CD14-positive monocyte (primary cell): Measurements from ENCODE around the gene NDUFB11. TPM values are rescaled to one million over a fixed set of nuclear protein-coding genes. Genes with fewer than 3 reads are reported as not detected.
A peak's percentile ranks its signal among the peaks of the same experiment; 100 is the strongest.

Experiments used
- DNase-seq, 3 donors: peaks; one replicate each; pipeline ENCODE4 v3.0.0-alpha.2; 2011 to 2022
- H2AFZ ChIP-seq: 2 replicates; pipeline ENCODE4 v1.6.0; 2012; ENCODE audit warnings: mild to moderate bottlenecking, low read depth, low read length, inconsistent platforms; ENCODE audit not compliant: insufficient read depth, poor library complexity, severe bottlenecking
- H3K27ac ChIP-seq, 2 donors: 1 replicate in 1 of 2; 2 replicates in 1 of 2; pipeline ENCODE4 v1.5.1; 2012 to 2013; ENCODE audit warnings: low read length in 2 of 2, control low read depth in 1 of 2, inconsistent platforms in 1 of 2, low read depth in 1 of 2, mild to moderate bottlenecking in 1 of 2
- H3K27me3 ChIP-seq, 2 donors: one replicate each; pipeline versions ENCODE4 v1.6.0 to v1.6.1; 2011 to 2013; ENCODE audit warnings: low read length in 2 of 2; ENCODE audit not compliant: control insufficient read depth in 2 of 2, insufficient read depth in 2 of 2
- H3K36me3 ChIP-seq, 2 donors: replicated peaks in 1 of 2; 1 replicate in 1 of 2; 2 replicates in 1 of 2; pipeline versions ENCODE4 v1.5.1 to v1.6.1; 2012 to 2013; ENCODE audit warnings: low read length in 2 of 2, control low read depth in 1 of 2, inconsistent platforms in 1 of 2, mild to moderate bottlenecking in 1 of 2; ENCODE audit not compliant: insufficient read depth in 2 of 2, control insufficient read depth in 1 of 2
- H3K4me1 ChIP-seq, 2 donors: 1 replicate in 1 of 2; 2 replicates in 1 of 2; pipeline versions ENCODE4 v1.5.1 to v1.6.1; 2012 to 2013; ENCODE audit warnings: low read length in 2 of 2, control low read depth in 1 of 2, inconsistent platforms in 1 of 2, mild to moderate bottlenecking in 1 of 2, moderate library complexity in 1 of 2; ENCODE audit not compliant: insufficient read depth in 2 of 2, control insufficient read depth in 1 of 2
- H3K4me2 ChIP-seq: replicated peaks from 2 replicates; pipeline ENCODE3; 2012; ENCODE audit warnings: low read length, moderate library complexity, mild to moderate bottlenecking; ENCODE audit not compliant: poor library complexity, severe bottlenecking; ENCODE audit errors: extremely low read depth
- H3K4me3 ChIP-seq, 3 experiments: fragments of 200-600 bp in 1 of 3; sonication (generic) in 1 of 3; replicated peaks in 1 of 3; 1 replicate in 2 of 3; 2 replicates in 1 of 3; pipeline ENCODE4 v1.5.1; 2011 to 2013; ENCODE audit warnings: low read length in 3 of 3, mild to moderate bottlenecking in 3 of 3, control low read depth in 2 of 3, low read depth in 2 of 3, inconsistent platforms in 1 of 3, moderate library complexity in 1 of 3
- H3K79me2 ChIP-seq: 2 replicates; pipeline ENCODE4 v1.6.0; 2012; ENCODE audit warnings: mild to moderate bottlenecking, control low read depth, inconsistent platforms, low read length, moderate library complexity; ENCODE audit not compliant: insufficient read depth
- H3K9ac ChIP-seq: 2 replicates; pipeline ENCODE4 v1.6.0; 2017; ENCODE audit warnings: low read length, mild to moderate bottlenecking; ENCODE audit not compliant: insufficient read depth, poor library complexity, severe bottlenecking
- H3K9me3 ChIP-seq, 2 donors: replicated peaks in 1 of 2; 1 replicate in 1 of 2; 2 replicates in 1 of 2; pipeline versions ENCODE4 v1.5.1 to v1.6.1; 2012 to 2013; ENCODE audit warnings: low read length in 2 of 2, control low read depth in 1 of 2; ENCODE audit not compliant: control insufficient read depth in 1 of 2, insufficient read depth in 1 of 2
- H4K20me1 ChIP-seq: 2 replicates; pipeline ENCODE4 v1.6.0; 2012; ENCODE audit warnings: mild to moderate bottlenecking, low read length, control low read depth, moderate library complexity; ENCODE audit not compliant: insufficient read depth
- H3K27ac Mint-ChIP-seq, 7 donors: one replicate each; pipeline ENCODE4 v1.8.0; 2020; ENCODE audit warnings: mild to moderate bottlenecking in 7 of 7, mixed read lengths in 7 of 7, moderate library complexity in 6 of 7, inconsistent platforms in 2 of 7
- H3K27me3 Mint-ChIP-seq, 3 donors: one replicate each; pipeline ENCODE4 v1.8.0; 2021 to 2022; ENCODE audit warnings: low read depth in 3 of 3, mild to moderate bottlenecking in 3 of 3, mixed read lengths in 3 of 3, moderate library complexity in 3 of 3, inconsistent platforms in 1 of 3
- H3K36me3 Mint-ChIP-seq, 2 donors: one replicate each; pipeline ENCODE4 v1.8.0; 2020; ENCODE audit warnings: mixed read lengths in 2 of 2, inconsistent platforms in 1 of 2, mild to moderate bottlenecking in 1 of 2
- H3K4me1 Mint-ChIP-seq: one replicate; pipeline ENCODE4 v1.8.0; 2020; ENCODE audit warnings: mild to moderate bottlenecking, mixed read lengths
- H3K4me3 Mint-ChIP-seq, 2 donors: one replicate each; pipeline ENCODE4 v1.8.0; 2020; ENCODE audit warnings: mild to moderate bottlenecking in 2 of 2, mixed read lengths in 2 of 2, moderate library complexity in 1 of 2
- H3K9me3 Mint-ChIP-seq, 7 donors: one replicate each; pipeline ENCODE4 v1.8.0; 2020 to 2022; ENCODE audit warnings: mixed read lengths in 7 of 7, mild to moderate bottlenecking in 6 of 7, moderate library complexity in 6 of 7, inconsistent platforms in 2 of 7
- WGBS: methylation state at CpG from one replicate; pipeline ENCODE4 v1.1.5; 2013; ENCODE audit warnings: missing lambda C conversion rate; ENCODE audit not compliant: insufficient coverage; 5-methylcytosine and 5-hydroxymethylcytosine counted together
- intact Hi-C, 2 donors: fragments of 100-400 bp; cut with micrococcal nuclease; formaldehyde crosslinking; loops; one replicate each; pipeline versions ENCODE4 v1.15.0 to v1.15.1; 2023
- polyA plus RNA-seq, 3 donors: library from polyadenylated mRNA; depleted of rRNA in 1 of 3; unstranded in 2 of 3; stranded (reverse) in 1 of 3; fragments of 300-500 nt in 2 of 3; fragments of >200 nt in 1 of 3; fragmentation: Illumina TruSeq in 2 of 3; gene quantifications; 1 replicate in 2 of 3; 2 replicates in 1 of 3; pipeline ENCODE4 v1.2.3, GENCODE V29; 2012 to 2021
- TF ChIP-seq, protein P1 (sequence below): fragments of 200-600 bp; IDR thresholded peaks from one replicate; pipeline ENCODE4 v1.8.0; 2022; ENCODE audit warnings: antibody characterized with exemption, mild to moderate bottlenecking

The NDUFB11 gene
- polyA plus RNA-seq, 3 donors, result 35.2 to 139 (median 104) TPM

GRCh38 chrX:47166126-47166525 is 21.6 kb upstream of the NDUFB11 start:
- Histone ChIP-seq H3K4me1 (no peaks in the 10 kb centered on the region), H3K79me2 (peaks cover 61% of the 10 kb centered on the region), H3K27me3 (no peaks in the 10 kb centered on the region), H3K27ac (no peak overlapping the region), H3K9me3 (peaks cover 0 to 7% of the 10 kb centered on the region in 2 donors), H3K4me2 (no peak overlapping the region), H3K9ac (no peak overlapping the region), H3K4me3 (no peak overlapping the region), H3K36me3 (peaks cover 24 to 27% of the 10 kb centered on the region in 2 donors), H4K20me1 (peaks cover 34% of the 10 kb centered on the region), H2AFZ (no peak overlapping the region)
- Mint-ChIP-seq H3K27ac (peak overlapping the region in 1 of 7 donors; percentile 25), H3K4me1 (no peaks in the 10 kb centered on the region), H3K4me3 (no peak overlapping the region), H3K27me3 (peaks cover 0 to 43% (median 0%) of the 10 kb centered on the region in 3 donors), H3K9me3 (peaks cover 0 to 9% (median 2%) of the 10 kb centered on the region in 7 donors), H3K36me3 (peaks cover 18 to 36% of the 10 kb centered on the region in 2 donors)
- intact Hi-C loops, result no loop called here
- no peak for DNase-seq
- TF ChIP-seq, protein P1, sequence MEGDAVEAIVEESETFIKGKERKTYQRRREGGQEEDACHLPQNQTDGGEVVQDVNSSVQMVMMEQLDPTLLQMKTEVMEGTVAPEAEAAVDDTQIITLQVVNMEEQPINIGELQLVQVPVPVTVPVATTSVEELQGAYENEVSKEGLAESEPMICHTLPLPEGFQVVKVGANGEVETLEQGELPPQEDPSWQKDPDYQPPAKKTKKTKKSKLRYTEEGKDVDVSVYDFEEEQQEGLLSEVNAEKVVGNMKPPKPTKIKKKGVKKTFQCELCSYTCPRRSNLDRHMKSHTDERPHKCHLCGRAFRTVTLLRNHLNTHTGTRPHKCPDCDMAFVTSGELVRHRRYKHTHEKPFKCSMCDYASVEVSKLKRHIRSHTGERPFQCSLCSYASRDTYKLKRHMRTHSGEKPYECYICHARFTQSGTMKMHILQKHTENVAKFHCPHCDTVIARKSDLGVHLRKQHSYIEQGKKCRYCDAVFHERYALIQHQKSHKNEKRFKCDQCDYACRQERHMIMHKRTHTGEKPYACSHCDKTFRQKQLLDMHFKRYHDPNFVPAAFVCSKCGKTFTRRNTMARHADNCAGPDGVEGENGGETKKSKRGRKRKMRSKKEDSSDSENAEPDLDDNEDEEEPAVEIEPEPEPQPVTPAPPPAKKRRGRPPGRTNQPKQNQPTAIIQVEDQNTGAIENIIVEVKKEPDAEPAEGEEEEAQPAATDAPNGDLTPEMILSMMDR, result no peak
- WGBS, result 100% methylated on average over 1 of the region's 5 CpGs

DNA sequence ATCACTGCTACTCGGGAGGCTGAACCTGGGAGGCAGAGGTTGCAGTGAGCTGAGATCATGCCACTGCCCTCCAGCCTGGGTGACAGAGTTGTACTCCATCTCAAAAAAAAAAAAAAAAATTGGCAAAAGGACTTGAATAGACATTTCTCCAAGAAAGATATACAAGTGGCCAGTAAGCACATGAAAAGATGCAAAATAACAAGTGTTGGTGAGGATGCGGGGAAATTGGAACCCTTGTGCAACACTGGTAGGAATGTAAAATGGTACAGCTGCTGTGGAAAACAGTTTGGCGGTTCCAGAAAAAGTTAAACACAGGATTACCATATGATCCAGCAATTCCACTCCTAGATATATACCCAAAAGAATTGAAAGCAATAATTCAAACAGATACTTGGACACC is 19.9 kb upstream of the NDUFB11 start:
- H3K4me1 ChIP-seq, result no peaks in the 10 kb centered on the region
- H3K27me3 ChIP-seq, result no peaks in the 10 kb centered on the region
- H3K79me2 ChIP-seq, result peaks cover 70% of the 10 kb centered on the region
- intact Hi-C loops, result no loop called here
- no peak overlapping the region for H3K9ac ChIP-seq
- no peak overlapping the region for H3K4me2 ChIP-seq
- peak overlapping the region in 1 of 7 donors; percentile 37 for H3K27ac Mint-ChIP-seq
- peaks cover 9% of the 10 kb centered on the region in 2 donors for H3K36me3 ChIP-seq
- H3K4me1 Mint-ChIP-seq, result no peaks in the 10 kb centered on the region
- H3K4me3 ChIP-seq, result no peak overlapping the region
- H3K27me3 Mint-ChIP-seq, result peaks cover 0 to 52% (median 0%) of the 10 kb centered on the region in 3 donors
- peaks cover 0 to 7% of the 10 kb centered on the region in 2 donors for H3K9me3 ChIP-seq
- TF ChIP-seq, protein P1, result no peak
- H4K20me1 ChIP-seq, result peaks cover 35% of the 10 kb centered on the region
- H3K36me3 Mint-ChIP-seq, result peaks cover 11 to 26% of the 10 kb centered on the region in 2 donors
- H3K4me3 Mint-ChIP-seq, result no peak overlapping the region
- H3K27ac ChIP-seq, result no peak overlapping the region
- WGBS, result no CpG with 5 or more reads among the region's 3 CpGs
- H2AFZ ChIP-seq, result no peak overlapping the region
- no peak for DNase-seq
- peaks cover 0 to 10% (median 2%) of the 10 kb centered on the region in 7 donors for H3K9me3 Mint-ChIP-seq
